Skeletal muscle cell (primary cell): Measurements from ENCODE around the gene SYT6.
"Not testable (repeated sequence)": the region's sequence is repeated elsewhere in the genome, so short reads cannot be mapped to it uniquely, and the experiment has no call there.

Experiments
- DNase-seq: peaks from one replicate; pipeline ENCODE4 v3.0.0-alpha.2; 2010; ENCODE audit warnings: low read depth
- H3K4me3 ChIP-seq: 2 replicates; pipeline ENCODE4 v1.5.1; 2011; ENCODE audit warnings: low read depth, mild to moderate bottlenecking, control low read depth, low read length, moderate library complexity

SYT6 gene

DNA sequence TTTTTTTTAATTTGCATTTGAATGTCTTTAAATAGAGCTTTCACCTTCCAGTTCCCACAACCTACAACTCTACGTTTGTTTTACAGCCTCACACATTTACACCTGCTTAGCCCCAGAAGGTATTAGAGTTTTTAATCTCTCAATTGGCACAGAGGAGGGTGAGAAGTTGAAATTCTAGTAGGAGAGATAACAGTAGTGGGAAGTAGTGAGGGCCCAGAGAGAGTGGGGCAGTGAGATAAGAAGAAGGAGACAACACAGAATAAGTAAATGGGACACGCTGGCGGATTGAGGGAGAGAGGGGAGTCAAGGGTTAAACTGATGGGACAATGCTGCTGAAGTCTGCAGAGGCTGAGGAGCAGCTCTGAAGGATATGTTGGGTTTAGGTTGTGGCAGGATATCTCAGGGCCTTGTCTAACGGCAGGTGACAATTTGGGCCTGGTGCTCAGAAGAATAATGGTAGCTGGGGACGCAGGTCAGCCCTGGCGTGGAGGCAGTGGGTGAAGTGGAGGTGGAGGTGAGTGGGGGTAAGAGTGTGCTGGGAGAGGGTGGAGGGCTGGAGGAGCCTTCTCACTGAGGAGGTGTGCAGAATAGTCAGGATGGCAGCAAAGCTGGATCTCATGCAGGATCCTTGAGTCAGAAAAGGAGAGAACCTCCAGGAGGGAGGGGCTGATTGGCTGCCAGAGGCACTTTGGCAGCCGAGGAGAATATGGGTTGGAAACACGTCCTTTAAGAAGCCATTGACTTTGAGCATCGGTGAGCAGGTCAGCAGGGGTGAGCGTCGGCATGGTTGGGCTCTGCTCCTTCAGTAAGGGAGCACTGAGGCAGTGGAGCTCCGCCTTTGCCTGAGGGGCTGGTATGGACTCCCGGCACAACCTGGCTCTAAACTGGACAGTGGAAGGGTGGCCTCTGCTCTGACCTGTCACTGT is 72.9 kb downstream of the SYT6 start:
- H3K4me3 ChIP-seq = no peak overlapping the region
- no peak for DNase-seq

- no peak overlapping the region for H3K4me3 ChIP-seq
- no peak for DNase-seq
These were observed 74.0 kb downstream of the SYT6 start for GRCh38 chr1:114079596-114080190.

GRCh38 chr1:114078116-114078515 is 75.6 kb downstream of the SYT6 start:
- no peak for DNase-seq
- H3K4me3 ChIP-seq = no peak overlapping the region

- no peak for DNase-seq
- H3K4me3 ChIP-seq = no peak overlapping the region
These were observed 76.5 kb downstream of the SYT6 start for GRCh38 chr1:114077188-114077587.

DNA sequence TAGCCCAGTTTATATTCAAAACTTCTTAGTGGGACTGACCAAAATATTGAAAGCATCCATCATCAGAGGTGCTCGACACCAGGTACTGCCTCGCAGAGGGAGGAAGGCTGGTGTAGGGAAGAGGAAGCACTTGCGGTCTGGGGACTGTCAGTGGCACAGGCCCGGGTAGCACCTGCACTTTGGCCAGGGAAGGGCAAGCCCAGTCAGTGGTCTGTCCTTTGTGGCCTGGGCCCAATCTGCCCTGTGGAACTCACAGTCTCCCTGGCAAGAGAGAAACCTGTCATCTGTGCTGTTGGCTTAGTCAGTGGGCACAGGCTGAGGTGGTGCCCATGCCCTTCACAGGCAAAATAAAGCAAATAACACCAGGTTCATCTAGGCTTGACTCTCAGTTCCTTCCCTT is 77.4 kb downstream of the SYT6 start:
- DNase-seq = no peak
- no peak overlapping the region for H3K4me3 ChIP-seq

DNA sequence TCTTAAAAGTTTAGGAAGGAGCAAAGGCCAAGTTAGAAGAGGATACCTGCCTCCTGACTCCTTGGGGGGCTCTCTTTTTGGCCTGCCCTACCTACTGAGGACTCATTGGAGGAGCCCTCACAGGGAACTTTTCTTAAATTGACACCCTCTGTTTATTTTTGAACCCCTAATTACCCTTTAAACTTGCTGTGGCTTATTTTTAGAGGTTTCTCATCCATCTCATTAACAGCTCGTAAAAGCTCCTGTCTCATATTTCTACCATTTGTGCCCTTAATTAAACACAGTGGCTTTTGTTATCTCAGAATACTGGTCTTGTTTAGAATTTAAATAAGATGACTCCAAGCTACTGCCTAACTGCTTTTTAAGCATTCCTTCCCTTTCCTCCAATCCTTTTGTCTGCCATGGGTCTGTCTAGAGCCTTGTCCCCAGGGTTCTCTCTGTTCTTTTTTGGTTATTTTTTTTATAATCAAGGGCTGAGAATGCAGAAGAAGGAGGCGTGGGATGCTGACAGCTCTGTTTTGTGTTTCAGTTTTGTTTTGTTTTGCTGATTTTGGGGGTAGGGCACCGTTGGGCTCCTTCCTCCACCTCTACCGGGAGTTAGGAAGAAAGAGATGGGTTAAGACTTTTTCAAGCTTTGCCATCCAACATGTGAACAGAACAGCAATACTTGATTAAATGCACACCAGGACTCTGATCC is 78.0 kb downstream of the SYT6 start:
- DNase-seq = no peak
- no peak overlapping the region for H3K4me3 ChIP-seq

DNA sequence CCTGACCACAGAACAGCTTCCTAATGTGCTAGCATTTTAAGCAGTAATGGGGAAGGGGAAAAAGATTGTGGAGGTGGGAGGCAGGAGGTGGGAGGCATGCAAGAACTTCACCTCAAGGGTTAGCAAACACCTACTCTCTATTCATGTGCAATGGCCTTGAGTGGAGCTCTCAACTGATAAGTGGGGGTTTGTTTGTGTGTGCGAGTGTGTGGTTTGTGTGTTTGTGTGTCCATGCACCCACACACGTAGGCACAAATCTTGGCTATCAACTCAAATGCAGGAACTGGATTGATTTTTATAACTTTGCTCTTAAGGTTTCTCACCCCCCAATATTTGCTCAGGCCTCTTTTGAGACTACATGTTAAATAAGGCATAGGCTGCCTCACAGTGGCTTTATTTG is 78.6 kb downstream of the SYT6 start:
- no peak overlapping the region for H3K4me3 ChIP-seq
- no peak for DNase-seq

GRCh38 chr1:114072246-114072645 is 81.4 kb downstream of the SYT6 start:
- no peak overlapping the region for H3K4me3 ChIP-seq
- no peak for DNase-seq

GRCh38 chr1:114069762-114070161 is 83.9 kb downstream of the SYT6 start:
- H3K4me3 ChIP-seq, DNase-seq: not testable (repeated sequence)

DNA sequence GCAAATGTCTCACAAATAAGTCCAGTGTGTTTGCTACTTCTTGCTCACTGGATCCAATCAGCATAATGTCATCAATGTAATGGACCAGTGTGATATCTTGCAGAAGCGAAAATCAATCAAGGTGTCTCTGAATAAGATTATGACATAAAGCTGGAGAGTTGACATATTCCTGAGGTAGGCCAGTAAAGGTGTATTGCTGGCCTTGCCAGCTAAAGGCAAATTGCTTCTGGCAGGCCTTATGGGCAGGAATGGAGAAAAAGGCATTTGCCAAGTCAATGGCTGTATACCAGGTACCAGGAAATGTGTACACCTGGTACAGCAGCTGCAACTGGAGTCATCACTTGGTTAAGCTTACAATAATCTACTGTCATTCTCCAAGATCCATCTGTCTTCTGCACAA is 85.0 kb downstream of the SYT6 start:
- not testable (repeated sequence) for H3K4me3 ChIP-seq, DNase-seq

DNA sequence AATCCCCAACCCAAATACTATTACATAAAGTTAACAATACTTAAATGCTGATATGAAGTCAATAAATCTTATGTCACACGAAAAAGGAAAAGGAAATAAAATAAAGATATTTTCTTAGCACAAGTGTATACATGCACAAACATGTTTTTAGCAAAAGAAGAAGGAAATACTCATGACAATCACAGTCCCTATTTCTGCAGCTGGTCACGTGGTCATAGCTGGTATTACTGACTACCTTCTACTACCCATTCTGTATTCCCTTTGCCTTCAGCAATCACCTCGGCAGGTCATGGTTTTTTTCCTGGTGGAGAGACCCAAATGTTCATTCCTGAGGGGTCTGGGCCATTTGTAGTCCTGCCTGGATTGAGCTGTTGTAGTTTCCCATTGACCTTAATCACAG is 88.0 kb downstream of the SYT6 start:
- H3K4me3 ChIP-seq, DNase-seq: not testable (repeated sequence)

DNA sequence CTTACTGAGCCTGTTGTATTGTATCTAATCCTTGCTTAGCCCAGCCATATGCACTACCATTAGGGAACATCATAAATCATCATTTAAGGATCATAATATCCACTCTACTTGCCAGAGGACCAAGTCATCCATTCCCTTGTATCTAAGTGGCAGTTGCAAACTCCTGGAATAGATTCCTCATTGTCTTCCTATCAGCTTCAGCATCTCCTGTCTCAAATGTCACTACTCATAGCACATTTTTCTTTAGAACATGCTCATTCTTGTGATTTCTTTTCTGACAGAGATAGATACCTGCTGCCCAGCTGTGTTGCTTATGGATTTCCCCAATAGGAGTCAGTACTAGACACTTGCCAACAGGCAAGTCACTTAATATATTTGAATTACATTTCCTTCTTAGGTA is 90.1 kb downstream of the SYT6 start:
- no peak overlapping the region for H3K4me3 ChIP-seq
- no peak for DNase-seq

GRCh38 chr1:114062477-114063099 is 91.1 kb downstream of the SYT6 start:
- no peak for DNase-seq
- H3K4me3 ChIP-seq = no peak overlapping the region

- no peak overlapping the region for H3K4me3 ChIP-seq
- no peak for DNase-seq
These were observed 92.4 kb downstream of the SYT6 start for GRCh38 chr1:114061121-114061830.

GRCh38 chr1:114058236-114058635 is 95.4 kb downstream of the SYT6 start:
- H3K4me3 ChIP-seq, DNase-seq: not testable (repeated sequence)

- no peak overlapping the region for H3K4me3 ChIP-seq
These were observed 99.5 kb downstream of the SYT6 start for GRCh38 chr1:114054148-114054547.

GRCh38 chr1:114048232-114048631 is 105.4 kb downstream of the SYT6 start:
- H3K4me3 ChIP-seq = no peak overlapping the region
- no peak for DNase-seq

More at GRCh38 chr1:114054148-114054547, 99.5 kb downstream of the SYT6 start:
- no peak for DNase-seq

- H3K4me3 ChIP-seq = no peak overlapping the region
- no peak for DNase-seq
These were observed 110.1 kb downstream of the SYT6 start for GRCh38 chr1:114043548-114043947.

GRCh38 chr1:114043054-114043453 is 110.6 kb downstream of the SYT6 start:
- H3K4me3 ChIP-seq = no peak overlapping the region
- no peak for DNase-seq
